Measurements from ENCODE around the gene ADGRV1.

GRCh38 chr5:90967851-90968250 is 409.3 kb downstream of the ADGRV1 start:
- no peak for TF ChIP-seq GABPA (IDR thresholded peaks at IDR 0.05; ENCODE audit: low read depth)
- TF ChIP-seq CTCF (IDR thresholded peaks at IDR 0.05; ENCODE audit: insufficient read depth, low read length) = no peak

Data from HL-60 (cell line).